ACC112 (cell line): ENCODE measurements around the gene GLCCI1.

Experiments used
- H2AFZ ChIP-seq: fragments of 200-600 bp; sonication (generic); one replicate; pipeline ENCODE4 v1.6.0; 2017; ENCODE audit warnings: antibody characterized with exemption, low read length; ENCODE audit not compliant: unreplicated experiment
- H3K27ac ChIP-seq: fragments of 200-600 bp; sonication (generic); 2 replicates; pipeline ENCODE4 v1.5.1; 2014; ENCODE audit warnings: low read depth, mild to moderate bottlenecking, antibody characterized with exemption, low read length, moderate library complexity
- H3K27me3 ChIP-seq: fragments of 200-600 bp; sonication (generic); 2 replicates; pipeline ENCODE4 v1.6.1; 2014; ENCODE audit warnings: mild to moderate bottlenecking, antibody characterized with exemption, low read length, moderate library complexity, mixed read lengths; ENCODE audit not compliant: insufficient read depth
- H3K36me3 ChIP-seq: fragments of 200-600 bp; sonication (generic); 2 replicates; pipeline ENCODE4 v1.6.1; 2016; ENCODE audit warnings: mild to moderate bottlenecking, antibody characterized with exemption, low read length, moderate library complexity, mixed read lengths; ENCODE audit not compliant: insufficient read depth
- H3K4me1 ChIP-seq: fragments of 200-600 bp; sonication (generic); one replicate; pipeline ENCODE4 v1.6.1; 2016; ENCODE audit warnings: low read length, mixed read lengths; ENCODE audit not compliant: insufficient read depth, unreplicated experiment, control insufficient read depth
- H3K4me3 ChIP-seq: fragments of 200-600 bp; sonication (generic); 2 replicates; pipeline ENCODE4 v1.5.1; 2014; ENCODE audit warnings: mild to moderate bottlenecking, low read depth, low read length
- H3K79me2 ChIP-seq: fragments of 200-600 bp; sonication (generic); one replicate; pipeline ENCODE4 v1.6.0; 2016; ENCODE audit warnings: low read length; ENCODE audit not compliant: control insufficient read depth, unreplicated experiment, insufficient read depth

Gene GLCCI1

DNA sequence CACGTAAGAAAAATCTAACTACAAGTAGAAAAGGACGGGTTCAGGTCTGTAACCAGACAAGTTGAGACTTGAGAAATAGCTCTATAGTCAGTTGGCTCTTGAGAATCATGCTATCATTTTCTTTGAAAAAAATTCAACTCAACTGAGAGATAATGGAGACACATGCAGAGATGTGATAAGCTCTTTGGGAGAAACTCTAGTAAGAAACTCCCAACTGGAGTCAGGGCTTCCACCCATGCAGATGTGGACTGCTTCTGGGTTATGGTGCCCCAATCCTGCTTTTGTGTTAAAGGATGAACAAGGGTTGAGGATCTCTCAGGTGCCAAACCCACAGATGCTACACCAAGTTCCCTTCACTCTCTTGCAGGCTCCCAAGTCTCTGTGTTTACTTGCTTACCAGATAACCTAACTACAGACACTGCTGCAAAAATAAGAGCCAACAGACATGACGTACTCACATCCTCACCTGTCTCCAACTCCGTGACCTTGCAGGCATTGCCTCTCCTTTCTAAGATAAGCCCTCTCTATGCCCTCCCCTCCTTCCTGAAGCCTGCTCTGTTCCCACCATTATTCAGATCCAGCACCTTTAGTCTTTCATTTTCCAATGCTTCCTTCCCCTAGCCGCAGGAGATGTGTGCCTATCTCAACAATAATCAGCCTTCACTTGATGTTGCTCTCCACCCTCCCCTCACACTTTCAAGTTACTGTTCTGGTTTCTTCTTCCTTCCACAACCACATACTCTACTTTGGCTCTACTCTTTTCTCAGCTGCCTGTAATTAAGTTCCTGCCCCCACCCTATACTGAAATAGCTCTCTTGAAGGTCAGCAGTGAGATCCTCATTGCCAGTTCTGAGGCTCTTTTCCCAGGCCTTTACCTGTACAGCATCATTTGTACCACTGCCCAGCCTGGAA, 163.4 kb downstream of the GLCCI1 start:
- H3K27ac ChIP-seq: no peak overlapping the region

DNA sequence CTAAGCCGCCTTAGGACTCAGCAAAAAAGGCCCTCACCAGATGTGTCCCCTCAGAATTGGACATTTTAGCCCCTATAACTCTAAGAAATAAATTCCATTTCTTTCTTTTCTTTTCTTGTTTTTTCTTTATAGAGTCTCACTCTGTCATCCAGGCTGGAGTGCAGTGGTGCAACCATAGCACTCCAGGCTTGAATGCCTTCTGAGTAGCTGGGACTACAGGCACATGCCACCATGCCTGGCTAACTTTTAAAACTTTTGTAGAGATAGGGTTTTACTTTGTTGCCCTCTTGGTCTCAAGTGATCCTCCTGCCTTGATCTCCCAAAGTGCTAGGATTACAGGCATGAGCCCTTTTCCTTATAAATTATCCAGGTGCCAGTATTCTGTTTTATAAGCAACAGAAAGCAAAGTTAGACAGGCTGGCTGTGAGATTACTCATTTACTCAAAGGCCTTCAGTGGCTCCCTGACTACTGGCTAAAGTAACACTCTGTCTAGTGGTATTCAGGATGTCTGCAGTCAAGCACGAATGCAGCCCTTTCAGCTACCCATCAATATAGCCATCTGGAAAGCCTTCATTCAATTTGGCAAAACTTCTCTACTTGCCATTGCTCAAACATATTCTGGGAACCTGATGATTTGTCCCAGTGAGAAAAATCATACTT, 164.7 kb downstream of the GLCCI1 start:
- H3K4me3 ChIP-seq: no peak overlapping the region
- no peaks in the 10 kb centered on the region for H3K79me2 ChIP-seq
- no peaks in the 10 kb centered on the region for H3K4me1 ChIP-seq

More for the DNA sequence above, 163.4 kb downstream of the GLCCI1 start:
- Histone ChIP-seq H2AFZ (no peak overlapping the region), H3K36me3 (no peaks in the 10 kb centered on the region), H3K4me3 (no peak overlapping the region), H3K27me3 (no peaks in the 10 kb centered on the region), H3K4me1 (no peaks in the 10 kb centered on the region), H3K79me2 (no peaks in the 10 kb centered on the region)

DNA sequence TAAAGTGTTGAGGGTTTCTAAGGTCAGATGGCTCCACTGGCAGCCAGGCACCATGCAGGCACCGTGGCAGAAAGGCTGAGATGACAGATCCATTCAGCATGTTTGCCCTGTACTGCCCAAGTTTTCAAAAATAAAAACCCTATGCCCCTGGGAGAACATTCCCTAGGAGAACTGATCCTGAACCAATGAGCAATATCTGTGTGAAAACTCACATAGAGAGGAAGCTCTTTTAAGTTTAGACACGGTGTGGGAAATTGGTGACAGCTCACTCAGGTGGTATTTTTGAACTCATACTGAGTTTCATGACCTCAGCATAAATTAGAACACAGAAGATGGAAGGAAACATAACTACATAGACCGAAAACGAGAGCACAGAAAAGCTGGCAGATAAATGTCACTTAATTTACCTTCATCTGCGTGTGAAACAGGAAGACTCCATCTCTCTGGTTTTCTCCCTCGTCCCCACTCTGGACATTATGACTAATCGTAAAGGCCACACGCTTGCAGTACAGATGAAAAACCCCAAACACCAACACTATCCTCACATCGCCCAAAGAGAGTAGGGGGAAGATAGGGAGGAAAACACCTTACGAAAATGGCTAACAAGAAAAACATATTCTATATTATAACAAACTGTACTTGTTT, 165.6 kb downstream of the GLCCI1 start:
- Histone ChIP-seq H3K27me3 (no peaks in the 10 kb centered on the region), H3K4me3 (no peak overlapping the region), H2AFZ (no peak overlapping the region), H3K79me2 (no peaks in the 10 kb centered on the region), H3K36me3 (no peaks in the 10 kb centered on the region), H3K27ac (no peak overlapping the region), H3K4me1 (no peaks in the 10 kb centered on the region)

More for the DNA sequence above, 164.7 kb downstream of the GLCCI1 start:
- Histone ChIP-seq H2AFZ (no peak overlapping the region), H3K36me3 (no peaks in the 10 kb centered on the region), H3K27me3 (no peaks in the 10 kb centered on the region), H3K27ac (no peak overlapping the region)

DNA sequence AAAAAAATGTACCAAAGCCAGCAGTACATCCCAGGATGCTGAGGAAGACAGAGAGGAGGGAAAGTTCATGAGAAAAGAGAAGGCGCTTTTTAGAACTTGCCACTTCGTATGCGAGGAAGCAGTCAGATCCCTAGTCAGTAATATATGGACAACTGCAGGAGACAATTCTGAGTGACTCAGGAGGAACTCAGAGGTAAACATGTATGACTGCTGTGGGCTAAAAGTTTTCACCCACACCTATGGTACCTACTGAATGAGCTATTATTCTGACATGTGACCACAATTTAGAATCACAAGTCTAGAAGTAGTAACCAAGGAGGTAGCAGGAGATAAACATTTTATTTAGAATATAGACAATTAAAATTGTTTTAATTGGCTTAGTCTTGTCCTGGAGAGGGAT, 166.8 kb downstream of the GLCCI1 start:
- no peaks in the 10 kb centered on the region for H3K36me3 ChIP-seq
- H3K27ac ChIP-seq: no peak overlapping the region
- H3K4me3 ChIP-seq: no peak overlapping the region
- H2AFZ ChIP-seq: no peak overlapping the region
- H3K79me2 ChIP-seq: no peaks in the 10 kb centered on the region
- H3K27me3 ChIP-seq: no peaks in the 10 kb centered on the region
- H3K4me1 ChIP-seq: no peaks in the 10 kb centered on the region

DNA sequence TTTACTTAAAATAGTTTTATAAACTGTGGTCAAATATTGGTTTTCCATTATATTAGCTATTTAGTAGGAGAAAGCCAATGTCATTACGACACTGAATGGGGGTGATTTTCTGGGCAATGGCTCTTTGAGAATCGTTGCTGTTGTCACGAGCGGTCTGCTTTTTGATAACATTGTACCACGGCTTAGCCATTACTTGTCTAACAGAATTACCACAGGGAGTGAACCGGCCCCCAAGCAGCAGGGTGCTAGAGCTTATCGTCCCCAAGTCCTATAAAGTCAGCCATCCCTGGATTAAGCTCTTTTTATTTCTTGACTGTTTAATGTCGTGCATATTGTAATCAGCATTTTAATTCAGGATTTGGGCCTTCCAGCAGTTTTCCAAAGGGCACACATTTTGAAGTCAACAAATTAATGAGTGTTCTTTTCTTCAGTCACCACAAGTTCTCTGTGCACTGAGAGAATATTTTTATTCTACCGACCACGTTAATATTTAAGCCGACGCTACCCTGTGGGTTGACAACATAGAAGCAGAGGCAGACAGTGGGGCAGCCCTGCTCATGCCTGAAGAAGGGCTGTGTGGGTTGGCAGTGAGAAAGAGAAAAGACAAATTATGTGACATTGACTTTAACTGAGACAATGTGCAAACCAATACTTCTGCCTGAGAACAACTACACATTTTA, 167.6 kb downstream of the GLCCI1 start:
- Histone ChIP-seq H3K27me3 (no peaks in the 10 kb centered on the region), H3K27ac (no peak overlapping the region), H3K4me3 (no peak overlapping the region), H3K36me3 (no peaks in the 10 kb centered on the region), H3K79me2 (no peaks in the 10 kb centered on the region), H3K4me1 (no peaks in the 10 kb centered on the region), H2AFZ (no peak overlapping the region)
